GM21528 (cell line): ENCODE measurements around the gene ACSF2.
"Not testable (repeated sequence)": the region's sequence is repeated elsewhere in the genome, so short reads cannot be mapped to it uniquely, and the experiment has no call there.

Source experiments
- ATAC-seq: cut with Tn5 transposase; IDR thresholded peaks from one replicate; pipeline ENCODE4 v1.9.1; 2021; ENCODE audit warnings: mild to moderate bottlenecking, moderate library complexity; ENCODE audit not compliant: unreplicated experiment, low FRiP score

ACSF2 gene

GRCh38 chr17:50461550-50462132 lies 35.6 kb downstream of the ACSF2 start:
- ATAC-seq = no peak

GRCh38 chr17:50462446-50462845 lies 36.4 kb downstream of the ACSF2 start:
- no peak for ATAC-seq

- ATAC-seq = no peak
Observed at GRCh38 chr17:50464121-50464520, 38.1 kb downstream of the ACSF2 start.

GRCh38 chr17:50464736-50465135 lies 38.7 kb downstream of the ACSF2 start:
- ATAC-seq = no peak

GRCh38 chr17:50465171-50465570 lies 39.2 kb downstream of the ACSF2 start:
- no peak for ATAC-seq

- no peak for ATAC-seq
Observed at GRCh38 chr17:50465635-50466034, 39.6 kb downstream of the ACSF2 start.

- no peak for ATAC-seq
Observed at GRCh38 chr17:50466371-50467113, 40.5 kb downstream of the ACSF2 start.

GRCh38 chr17:50467114-50467854 lies 41.3 kb downstream of the ACSF2 start:
- no peak for ATAC-seq

- ATAC-seq = no peak
Observed at GRCh38 chr17:50467855-50468303, 41.9 kb downstream of the ACSF2 start.

GRCh38 chr17:50468304-50469207 lies 42.5 kb downstream of the ACSF2 start, which contains the start of gene CHAD:
CHAD (minus strand) TSS chr17:50468880; CDS start chr17:50468813, 67 bp downstream.
- ATAC-seq = no peak

GRCh38 chr17:50469208-50469605 lies 43.2 kb downstream of the ACSF2 start:
- no peak for ATAC-seq

GRCh38 chr17:50469671-50470305 lies 43.8 kb downstream of the ACSF2 start:
- no peak for ATAC-seq

- ATAC-seq = no peak
Observed at GRCh38 chr17:50470426-50470825, 44.4 kb downstream of the ACSF2 start.

GRCh38 chr17:50471009-50471905 lies 45.2 kb downstream of the ACSF2 start:
- no peak for ATAC-seq

- no peak for ATAC-seq
Observed at GRCh38 chr17:50472286-50472685, 46.3 kb downstream of the ACSF2 start.

- not testable (repeated sequence) for ATAC-seq
Observed at GRCh38 chr17:50472761-50473161, 46.7 kb downstream of the ACSF2 start.

GRCh38 chr17:50473901-50474300 lies 47.9 kb downstream of the ACSF2 start:
- no peak for ATAC-seq

- no peak for ATAC-seq
Observed at GRCh38 chr17:50474523-50474922, 48.5 kb downstream of the ACSF2 start.

GRCh38 chr17:50475362-50475761 lies 49.3 kb downstream of the ACSF2 start:
- ATAC-seq = no peak
